Liver (tissue), 3 donors: ENCODE data around the gene SMIM35.

ENCODE experiments used
- EGR1 ChIP-seq, 2 donors: IDR thresholded peaks; 2 replicates each; pipeline ENCODE4 v1.6.1; 2016 to 2018; ENCODE audit warnings: antibody characterized with exemption in 2 of 2, low read depth in 2 of 2
- GABPA ChIP-seq, 2 donors: IDR thresholded peaks in 1 of 2; conservative IDR thresholded peaks in 1 of 2; 2 replicates each; pipeline ENCODE4 v1.6.1; 2016; ENCODE audit warnings: antibody characterized with exemption in 2 of 2, mild to moderate bottlenecking in 1 of 2, moderate library complexity in 1 of 2
- MAX ChIP-seq: IDR thresholded peaks from 2 replicates; pipeline ENCODE4 v1.6.1; 2016; ENCODE audit warnings: antibody characterized with exemption
- SP1 ChIP-seq: IDR thresholded peaks from 2 replicates; pipeline ENCODE4 v1.6.1; 2018; ENCODE audit warnings: antibody characterized with exemption, mild to moderate bottlenecking
- TAF1 ChIP-seq: conservative IDR thresholded peaks from 2 replicates; pipeline ENCODE4 v1.6.1; 2016; ENCODE audit warnings: antibody characterized with exemption, mild to moderate bottlenecking
- YY1 ChIP-seq: IDR thresholded peaks from 2 replicates; pipeline ENCODE4 v1.6.1; 2016; ENCODE audit warnings: antibody characterized with exemption, mild to moderate bottlenecking
- TF ChIP-seq, protein P1 (sequence below): fragments of 150-350 bp; IDR thresholded peaks from 2 replicates; pipeline ENCODE4 v1.5.1; 2017; ENCODE audit warnings: improper control_type of control experiment, low read depth, low read length; ENCODE audit not compliant: missing input control
- TF ChIP-seq, protein P2 (sequence below): IDR thresholded peaks from 2 replicates; pipeline ENCODE4 v1.6.1; 2016; ENCODE audit warnings: antibody characterized with exemption, mild to moderate bottlenecking
- donor health status: healthy.
- donor health status: healthy.

- TF ChIP-seq MAX, result no peak
- TF ChIP-seq, protein P1, sequence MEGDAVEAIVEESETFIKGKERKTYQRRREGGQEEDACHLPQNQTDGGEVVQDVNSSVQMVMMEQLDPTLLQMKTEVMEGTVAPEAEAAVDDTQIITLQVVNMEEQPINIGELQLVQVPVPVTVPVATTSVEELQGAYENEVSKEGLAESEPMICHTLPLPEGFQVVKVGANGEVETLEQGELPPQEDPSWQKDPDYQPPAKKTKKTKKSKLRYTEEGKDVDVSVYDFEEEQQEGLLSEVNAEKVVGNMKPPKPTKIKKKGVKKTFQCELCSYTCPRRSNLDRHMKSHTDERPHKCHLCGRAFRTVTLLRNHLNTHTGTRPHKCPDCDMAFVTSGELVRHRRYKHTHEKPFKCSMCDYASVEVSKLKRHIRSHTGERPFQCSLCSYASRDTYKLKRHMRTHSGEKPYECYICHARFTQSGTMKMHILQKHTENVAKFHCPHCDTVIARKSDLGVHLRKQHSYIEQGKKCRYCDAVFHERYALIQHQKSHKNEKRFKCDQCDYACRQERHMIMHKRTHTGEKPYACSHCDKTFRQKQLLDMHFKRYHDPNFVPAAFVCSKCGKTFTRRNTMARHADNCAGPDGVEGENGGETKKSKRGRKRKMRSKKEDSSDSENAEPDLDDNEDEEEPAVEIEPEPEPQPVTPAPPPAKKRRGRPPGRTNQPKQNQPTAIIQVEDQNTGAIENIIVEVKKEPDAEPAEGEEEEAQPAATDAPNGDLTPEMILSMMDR, result no peak
- TF ChIP-seq EGR1 (IDR thresholded peaks at IDR 0.05; ENCODE audit: low read depth in 2 of 2), result no peak
- no peak for TF ChIP-seq YY1
- no peak for TF ChIP-seq SP1
- TF ChIP-seq TAF1, result no peak
- TF ChIP-seq, protein P2, sequence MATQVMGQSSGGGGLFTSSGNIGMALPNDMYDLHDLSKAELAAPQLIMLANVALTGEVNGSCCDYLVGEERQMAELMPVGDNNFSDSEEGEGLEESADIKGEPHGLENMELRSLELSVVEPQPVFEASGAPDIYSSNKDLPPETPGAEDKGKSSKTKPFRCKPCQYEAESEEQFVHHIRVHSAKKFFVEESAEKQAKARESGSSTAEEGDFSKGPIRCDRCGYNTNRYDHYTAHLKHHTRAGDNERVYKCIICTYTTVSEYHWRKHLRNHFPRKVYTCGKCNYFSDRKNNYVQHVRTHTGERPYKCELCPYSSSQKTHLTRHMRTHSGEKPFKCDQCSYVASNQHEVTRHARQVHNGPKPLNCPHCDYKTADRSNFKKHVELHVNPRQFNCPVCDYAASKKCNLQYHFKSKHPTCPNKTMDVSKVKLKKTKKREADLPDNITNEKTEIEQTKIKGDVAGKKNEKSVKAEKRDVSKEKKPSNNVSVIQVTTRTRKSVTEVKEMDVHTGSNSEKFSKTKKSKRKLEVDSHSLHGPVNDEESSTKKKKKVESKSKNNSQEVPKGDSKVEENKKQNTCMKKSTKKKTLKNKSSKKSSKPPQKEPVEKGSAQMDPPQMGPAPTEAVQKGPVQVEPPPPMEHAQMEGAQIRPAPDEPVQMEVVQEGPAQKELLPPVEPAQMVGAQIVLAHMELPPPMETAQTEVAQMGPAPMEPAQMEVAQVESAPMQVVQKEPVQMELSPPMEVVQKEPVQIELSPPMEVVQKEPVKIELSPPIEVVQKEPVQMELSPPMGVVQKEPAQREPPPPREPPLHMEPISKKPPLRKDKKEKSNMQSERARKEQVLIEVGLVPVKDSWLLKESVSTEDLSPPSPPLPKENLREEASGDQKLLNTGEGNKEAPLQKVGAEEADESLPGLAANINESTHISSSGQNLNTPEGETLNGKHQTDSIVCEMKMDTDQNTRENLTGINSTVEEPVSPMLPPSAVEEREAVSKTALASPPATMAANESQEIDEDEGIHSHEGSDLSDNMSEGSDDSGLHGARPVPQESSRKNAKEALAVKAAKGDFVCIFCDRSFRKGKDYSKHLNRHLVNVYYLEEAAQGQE, result no peak
- no peak for TF ChIP-seq GABPA (IDR thresholded peaks at IDR 0.05 in 1 of 2, conservative IDR thresholded peaks at IDR 0.05 in 1 of 2)
Observed at GRCh38 chr11:118046964-118047700, 39.6 kb downstream of the SMIM35 start.
